Measurements from ENCODE around the gene TSSC4.
A peak's percentile ranks its signal among the peaks of the same experiment; 100 is the strongest.

GRCh38 chr11:2420502-2421225 is 20.1 kb downstream of the TSSC4 start:
- peak; percentile 93 to 98 (median 97) for TF ChIP-seq CTCF (IDR thresholded peaks at IDR 0.05)
- TF ChIP-seq POLR2A (IDR thresholded peaks at IDR 0.05), result no peak
